Ammon's horn (tissue), 1 donor: ENCODE data around the gene ZFP57.

Source experiments
- DNase-seq: peaks from one replicate; pipeline ENCODE4 v3.0.0-alpha.2; 2016; ENCODE audit warnings: low spot score

Gene ZFP57

GRCh38 chr6:29626948-29627754 lies 53.8 kb downstream of the ZFP57 start:
- DNase-seq = no peak

DNA sequence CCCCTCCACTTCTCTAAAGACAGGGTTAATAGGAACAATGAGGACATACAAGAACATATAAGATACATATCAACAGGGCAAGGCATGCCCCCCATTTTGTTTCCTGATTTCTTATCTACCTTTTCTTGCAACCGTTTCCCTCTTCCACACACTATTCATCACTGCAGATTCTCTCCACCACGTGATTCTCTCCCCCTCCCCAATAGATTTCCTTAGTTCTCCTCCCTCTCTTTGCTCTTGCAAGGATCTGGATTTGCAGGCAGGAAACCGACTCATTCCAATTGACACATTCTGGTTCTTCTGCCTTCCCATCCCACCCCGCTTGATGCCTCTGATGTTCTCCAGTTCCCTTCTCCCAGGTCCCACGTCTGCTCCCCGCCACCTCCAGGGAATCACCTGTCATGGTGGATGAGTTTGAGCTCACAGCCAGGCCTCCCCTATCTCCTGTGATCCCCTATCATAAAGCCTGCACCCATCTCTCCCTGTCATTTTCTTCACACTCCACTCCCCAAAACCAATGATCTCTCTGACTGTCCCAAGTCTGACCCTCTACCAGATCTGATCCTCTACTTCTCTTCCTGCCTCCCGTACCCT lies 55.5 kb downstream of the ZFP57 start:
- no peak for DNase-seq

DNA sequence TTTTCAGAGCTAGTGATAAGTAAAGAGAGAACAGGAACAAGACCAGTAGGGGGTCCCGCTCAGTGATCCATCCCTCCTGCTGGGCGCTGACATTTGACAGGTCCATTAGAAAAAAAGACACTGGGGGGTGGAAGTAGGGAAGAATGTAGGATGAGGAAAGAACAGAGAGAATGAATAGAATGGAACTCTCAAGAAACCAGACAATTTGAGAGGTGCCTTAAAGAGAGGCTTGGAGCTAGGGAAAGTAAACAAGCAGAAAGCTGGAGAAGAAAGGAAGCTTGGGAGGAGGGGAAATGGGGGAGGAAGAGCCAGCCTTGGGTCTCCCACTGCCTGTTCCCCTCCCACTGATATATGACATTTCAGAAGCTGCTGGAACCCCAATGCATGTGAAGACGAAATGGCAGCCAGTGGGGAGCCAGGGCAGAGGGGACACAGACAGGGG lies 56.4 kb downstream of the ZFP57 start:
- DNase-seq = no peak
